Panc1 (cell line): ENCODE data around the gene RNASEH2A. TPM values are rescaled to one million over a fixed set of nuclear protein-coding genes. Genes with fewer than 3 reads are reported as not detected.

Source experiments
- ATAC-seq: fragments of 200-7000 bp; cut with Tn5 transposase; 2 replicates; pipeline ENCODE4 v1.9.1; 2020; ENCODE audit warnings: mild to moderate bottlenecking, moderate library complexity
- BruUV-seq: library from RNA; stranded (reverse); fragments of 400-500 nt; replicated peaks from 2 replicates; lab custom pipeline; 2021; lab: Mats Ljungman, UMichigan
- CTCF ChIA-PET: fragments of 300-600 bp; sonication (Branson Sonifier 250); formaldehyde crosslinking; loops from one replicate; lab custom pipeline; 2022; ENCODE audit warnings: antibody characterized with exemption; lab: Charles Lee
- POLR2A ChIA-PET: fragments of 300-600 bp; sonication (Branson Sonifier 250); formaldehyde crosslinking; loops from one replicate; lab custom pipeline; 2022; ENCODE audit warnings: antibody characterized with exemption; lab: Charles Lee
- DNase-seq: peaks from one replicate; pipeline ENCODE4 v3.0.0-alpha.2; 2010; ENCODE audit warnings: low read depth, low spot score
- H3K27ac ChIP-seq: 2 replicates; pipeline ENCODE4 v1.5.1; 2011; ENCODE audit warnings: mild to moderate bottlenecking, low read length, inconsistent platforms
- H3K27me3 ChIP-seq: fragments of 200-500 bp; sonication (Bioruptor generic); 2 replicates; pipeline ENCODE4 v1.6.0; 2014; ENCODE audit warnings: low read length, inconsistent platforms; ENCODE audit not compliant: control insufficient read depth, insufficient read depth
- H3K36me3 ChIP-seq: fragments of 200-500 bp; sonication (Bioruptor generic); 2 replicates; pipeline ENCODE4 v1.5.1; 2014; ENCODE audit warnings: inconsistent platforms, mild to moderate bottlenecking, low read length, moderate library complexity; ENCODE audit not compliant: control insufficient read depth, insufficient read depth
- H3K4me1 ChIP-seq: 2 replicates; pipeline ENCODE4 v1.5.1; 2011; ENCODE audit warnings: inconsistent platforms, mild to moderate bottlenecking, low read length, moderate library complexity; ENCODE audit not compliant: control insufficient read depth, insufficient read depth
- H3K4me3 ChIP-seq, 2 experiments: 2 replicates each; pipeline ENCODE4 v1.5.1; 2011 to 2012; ENCODE audit warnings: low read depth in 2 of 2, low read length in 2 of 2, mild to moderate bottlenecking in 2 of 2, inconsistent platforms in 1 of 2, moderate library complexity in 1 of 2
- H3K9me3 ChIP-seq: fragments of 200-500 bp; sonication (Bioruptor generic); 2 replicates; pipeline ENCODE4 v1.5.1; 2014; ENCODE audit warnings: low read depth, mild to moderate bottlenecking, inconsistent platforms, low read length, moderate library complexity; ENCODE audit not compliant: control insufficient read depth, insufficient read depth
- CTCF ChIP-seq: fragments of 450-650 bp; IDR thresholded peaks from 2 replicates; pipeline ENCODE4 v1.5.1; 2017; ENCODE audit warnings: mild to moderate bottlenecking
- POLR2AphosphoS5 ChIP-seq: IDR thresholded peaks from 2 replicates; pipeline ENCODE4 v1.6.1; 2012; ENCODE audit warnings: mild to moderate bottlenecking, low read depth, low read length, moderate library complexity
- REST ChIP-seq, 2 experiments: IDR thresholded peaks; 2 replicates each; pipeline ENCODE4 v1.6.1; 2011 to 2012; ENCODE audit warnings: low read depth in 2 of 2, control low read depth in 1 of 2, low read length in 1 of 2, mild to moderate bottlenecking in 1 of 2, moderate library complexity in 1 of 2; ENCODE audit not compliant: insufficient read depth in 1 of 2
- SIN3A ChIP-seq: IDR thresholded peaks from 2 replicates; pipeline ENCODE4 v1.6.1; 2012; ENCODE audit warnings: low read depth, mild to moderate bottlenecking, low read length, moderate library complexity, borderline replicate concordance; ENCODE audit not compliant: insufficient read depth
- TCF7L2 ChIP-seq: IDR thresholded peaks from 2 replicates; pipeline ENCODE4 v1.6.1; 2011; ENCODE audit warnings: mild to moderate bottlenecking, low read depth, low read length, inconsistent platforms
- in situ Hi-C: cut with HindIII; loops from 2 replicates; pipeline ENCODE4 v1.10.0; 2016; ENCODE audit warnings: low sequenced_read_pairs, low pct_unique_long_range_greater_than_20kb
- intact Hi-C: fragments of 100-400 bp; cut with micrococcal nuclease; formaldehyde crosslinking; loops from one replicate; pipeline ENCODE4 v1.10.0; 2022; ENCODE audit not compliant: unreplicated experiment
- total RNA-seq: library from RNA; stranded (reverse); gene quantifications from one replicate; pipeline ENCODE4 v1.2.1, GENCODE V29; 2021; ENCODE audit not compliant: unreplicated experiment

The RNASEH2A gene
- total RNA-seq, 1 experiment from 2014 or later = 44.9 TPM

DNA sequence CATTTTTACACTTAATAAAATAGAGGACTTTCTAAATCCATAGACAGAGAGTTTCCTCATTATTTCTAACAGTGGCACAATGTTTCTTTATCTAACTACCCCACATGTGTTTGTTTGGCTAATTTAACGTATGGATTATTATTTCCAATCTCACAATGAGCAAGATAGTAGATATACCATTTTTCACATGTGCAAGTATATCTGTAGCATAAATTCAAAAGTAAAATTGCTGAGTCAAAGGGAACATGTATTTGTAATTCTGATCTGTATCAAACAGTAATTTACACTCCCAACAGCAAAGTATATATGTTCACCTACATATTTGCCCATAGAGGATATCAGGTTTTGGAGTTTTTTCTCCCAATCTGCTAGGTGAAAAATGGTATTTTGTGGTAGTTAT, 50.3 kb downstream of the RNASEH2A start:
- no peaks in the 10 kb centered on the region for H3K36me3 ChIP-seq
- no peak for TF ChIP-seq CTCF
- TF ChIP-seq SIN3A = no peak
- no peak for TF ChIP-seq POLR2AphosphoS5
- no peak for TF ChIP-seq TCF7L2
- TF ChIP-seq REST (IDR thresholded peaks at IDR 0.05; ENCODE audit: insufficient read depth in 1 of 2, low read depth in 2 of 2, low read length in 1 of 2) = no peak
- BruUV-seq = no TSS peak
- intact Hi-C loops (no loop called here), in situ Hi-C loops (no loop called here)
- ChIA-PET CTCF (interaction anchor here (0.7 kb wide), 1 partner anchor 9 kb away, joined by 3 read pairs; no protein-coding TSS in a partner anchor), POLR2A (no interaction called here)
- ATAC-seq (no peak), DNase-seq (no peak)
- no peak overlapping the region for H3K4me3 ChIP-seq
- no peaks in the 10 kb centered on the region for H3K4me1 ChIP-seq
- H3K27me3 ChIP-seq = no peaks in the 10 kb centered on the region
- no peaks in the 10 kb centered on the region for H3K9me3 ChIP-seq
- no peak overlapping the region for H3K27ac ChIP-seq

- POLR2A ChIA-PET = interaction anchor here (0.6 kb wide), 1 partner anchor 99 kb away, joined by 4 read pairs; no protein-coding TSS in a partner anchor
- no peak overlapping the region for H3K4me3 ChIP-seq
- H3K36me3 ChIP-seq = no peaks in the 10 kb centered on the region
- no peak overlapping the region for H3K27ac ChIP-seq
- no peak for ATAC-seq
- intact Hi-C loops = no loop called here
- H3K4me1 ChIP-seq = no peaks in the 10 kb centered on the region
- DNase-seq = no peak
- CTCF ChIA-PET = interaction anchor here (0.7 kb wide), 1 partner anchor 11 kb away, joined by 8 read pairs; no protein-coding TSS in a partner anchor
- no TSS peak for BruUV-seq
- H3K9me3 ChIP-seq = no peaks in the 10 kb centered on the region
- in situ Hi-C loops = no loop called here
- no peaks in the 10 kb centered on the region for H3K27me3 ChIP-seq
- no peak for TF ChIP-seq TCF7L2
- no peak for TF ChIP-seq POLR2AphosphoS5
- TF ChIP-seq CTCF = no peak
- no peak for TF ChIP-seq SIN3A
- no peak for TF ChIP-seq REST (IDR thresholded peaks at IDR 0.05; ENCODE audit: insufficient read depth in 1 of 2, low read depth in 2 of 2, low read length in 1 of 2)
Measured at GRCh38 chr19:12858041-12858928, 51.9 kb downstream of the RNASEH2A start.
